HEK293 (cell line): ENCODE results near the gene RPL27.

Source experiments
- CTCF ChIA-PET: fragments of 350-600 bp; formaldehyde crosslinking; extraction: SDS; loops from one replicate; lab custom pipeline; 2021; ENCODE audit warnings: antibody characterized with exemption; lab: Yijun Ruan, JAX
- POLR2A ChIA-PET: fragments of 300-600 bp; formaldehyde crosslinking; extraction: SDS; loops from one replicate; lab custom pipeline; 2020; ENCODE audit warnings: antibody characterized with exemption, inconsistent platforms; lab: Yijun Ruan, JAX
- H3K27ac ChIP-seq: fragments of 200-500 bp; sonication (Bioruptor generic); 2 replicates; pipeline ENCODE4 v1.5.1; 2014; ENCODE audit warnings: low read depth, low read length, control low read depth, inconsistent platforms; ENCODE audit errors: extremely low read depth
- H3K36me3 ChIP-seq, 2 experiments: fragments of 200-500 bp in 1 of 2; sonication (Bioruptor generic) in 1 of 2; 1 replicate in 1 of 2; 2 replicates in 1 of 2; pipeline ENCODE4 v1.5.1; 2014 to 2017; ENCODE audit warnings: inconsistent platforms in 2 of 2, low read length in 2 of 2; ENCODE audit not compliant: control insufficient read depth in 2 of 2, insufficient read depth in 1 of 2
- H3K4me1 ChIP-seq: fragments of 200-500 bp; sonication (Bioruptor generic); 2 replicates; pipeline ENCODE4 v1.5.1; 2014; ENCODE audit warnings: mild to moderate bottlenecking, low read length, inconsistent platforms; ENCODE audit not compliant: control insufficient read depth, insufficient read depth
- H3K4me3 ChIP-seq: 2 replicates; pipeline ENCODE4 v1.5.1; 2011; ENCODE audit warnings: low read depth, mild to moderate bottlenecking, control low read depth, low read length, moderate library complexity
- H3K9me3 ChIP-seq: fragments of 200-500 bp; sonication (Bioruptor generic); 2 replicates; pipeline ENCODE4 v1.5.1; 2014; ENCODE audit warnings: low read depth, low read length, inconsistent platforms; ENCODE audit not compliant: control insufficient read depth, insufficient read depth
- GLI4 ChIP-seq: fragments of 450-650 bp; formaldehyde crosslinking; IDR thresholded peaks from 2 replicates; pipeline ENCODE4 v1.5.1; 2016; ENCODE audit warnings: missing biosample characterization, missing genetic modification characterization
- GLIS2 ChIP-seq: fragments of 450-650 bp; formaldehyde crosslinking; IDR thresholded peaks from 2 replicates; pipeline ENCODE4 v1.5.1; 2016; ENCODE audit warnings: missing biosample characterization, missing genetic modification characterization
- PATZ1 ChIP-seq: fragments of 450-650 bp; formaldehyde crosslinking; IDR thresholded peaks from 2 replicates; pipeline ENCODE4 v1.5.1; 2016; ENCODE audit warnings: missing biosample characterization, missing genetic modification characterization
- SETDB1 ChIP-seq: IDR thresholded peaks from one replicate; pipeline ENCODE4 v1.6.1; 2017; ENCODE audit warnings: mild to moderate bottlenecking, low read length, moderate library complexity, mixed read lengths; ENCODE audit not compliant: insufficient read length
- SP7 ChIP-seq: fragments of 450-650 bp; formaldehyde crosslinking; IDR thresholded peaks from 2 replicates; pipeline ENCODE4 v1.5.1; 2016; ENCODE audit warnings: missing biosample characterization, missing genetic modification characterization
- ZBTB17 ChIP-seq: fragments of 450-650 bp; formaldehyde crosslinking; IDR thresholded peaks from 2 replicates; pipeline ENCODE4 v1.5.1; 2016; ENCODE audit warnings: missing biosample characterization, missing genetic modification characterization
- ZBTB49 ChIP-seq: fragments of 450-650 bp; formaldehyde crosslinking; IDR thresholded peaks from 2 replicates; pipeline ENCODE4 v1.5.1; 2016; ENCODE audit warnings: missing biosample characterization, missing genetic modification characterization, low read depth
- ZNF10 ChIP-seq: fragments of 450-650 bp; formaldehyde crosslinking; IDR thresholded peaks from 2 replicates; pipeline ENCODE4 v1.5.1; 2017; ENCODE audit warnings: missing biosample characterization, missing genetic modification characterization
- ZNF274 ChIP-seq, 2 experiments: fragments of 200-500 bp in 1 of 2; fragments of 450-650 bp in 1 of 2; sonication (Bioruptor generic) in 1 of 2; formaldehyde crosslinking in 1 of 2; IDR thresholded peaks; 2 replicates each; pipeline versions ENCODE4 v1.5.1 to v1.6.1; 2014 to 2016; ENCODE audit warnings: borderline replicate concordance in 1 of 2, inconsistent platforms in 1 of 2, low read length in 1 of 2, missing biosample characterization in 1 of 2, missing genetic modification characterization in 1 of 2
- ZNF341 ChIP-seq: fragments of 450-650 bp; formaldehyde crosslinking; IDR thresholded peaks from 2 replicates; pipeline ENCODE4; 2016; ENCODE audit warnings: low read depth, missing biosample characterization, missing genetic modification characterization
- ZNF350 ChIP-seq: fragments of 450-650 bp; formaldehyde crosslinking; IDR thresholded peaks from 2 replicates; pipeline ENCODE4 v1.5.0; 2017; ENCODE audit warnings: missing biosample characterization, mild to moderate bottlenecking, missing genetic modification characterization
- ZNF501 ChIP-seq: fragments of 450-650 bp; formaldehyde crosslinking; IDR thresholded peaks from 2 replicates; pipeline ENCODE4 v1.5.1; 2016; ENCODE audit warnings: missing biosample characterization, missing genetic modification characterization
- ZNF560 ChIP-seq: fragments of 450-650 bp; formaldehyde crosslinking; IDR thresholded peaks from 2 replicates; pipeline ENCODE4 v1.5.1; 2017; ENCODE audit warnings: missing biosample characterization, missing genetic modification characterization, borderline replicate concordance
- ZNF654 ChIP-seq: fragments of 450-650 bp; formaldehyde crosslinking; IDR thresholded peaks from 2 replicates; pipeline ENCODE4 v1.5.1; 2016; ENCODE audit warnings: low read depth, missing biosample characterization, missing genetic modification characterization
- ZNF658 ChIP-seq: fragments of 450-650 bp; formaldehyde crosslinking; IDR thresholded peaks from 2 replicates; pipeline ENCODE4; 2016; ENCODE audit warnings: missing biosample characterization, missing genetic modification characterization
- ZNF76 ChIP-seq: fragments of 450-650 bp; formaldehyde crosslinking; IDR thresholded peaks from 2 replicates; pipeline ENCODE4; 2016; ENCODE audit warnings: low read depth, missing biosample characterization, missing genetic modification characterization, borderline replicate concordance
- ZNF768 ChIP-seq: fragments of 450-650 bp; formaldehyde crosslinking; IDR thresholded peaks from 2 replicates; pipeline ENCODE4 v1.5.1; 2018; ENCODE audit warnings: missing biosample characterization, mild to moderate bottlenecking, missing genetic modification characterization
- ZNF776 ChIP-seq: fragments of 450-650 bp; formaldehyde crosslinking; IDR thresholded peaks from 2 replicates; pipeline ENCODE4 v1.5.0; 2017; ENCODE audit warnings: missing biosample characterization, missing genetic modification characterization, borderline replicate concordance
- ZNF837 ChIP-seq: fragments of 450-650 bp; formaldehyde crosslinking; IDR thresholded peaks from 2 replicates; pipeline ENCODE4 v1.5.1; 2016; ENCODE audit warnings: missing biosample characterization, missing genetic modification characterization
- TF ChIP-seq, protein P1 (sequence below): fragments of 450-650 bp; formaldehyde crosslinking; optimal IDR thresholded peaks from 2 replicates; pipeline ENCODE3; 2016; ENCODE audit warnings: missing biosample characterization, mild to moderate bottlenecking, missing genetic modification characterization

Gene RPL27

GRCh38 chr17:43031666-43032065, 33.4 kb downstream of the RPL27 start:
- no peaks in the 10 kb centered on the region for H3K9me3 ChIP-seq
- ChIA-PET CTCF (no interaction called here), POLR2A (interaction anchor here (0.6 kb wide), 1 partner anchor 27 kb away, joined by 3 read pairs; no protein-coding TSS in a partner anchor)
- no peak for TF ChIP-seq SP7 (tag by site-specific recombination)
- no peak for TF ChIP-seq ZNF654 (tag by site-specific recombination)
- TF ChIP-seq, protein P1, sequence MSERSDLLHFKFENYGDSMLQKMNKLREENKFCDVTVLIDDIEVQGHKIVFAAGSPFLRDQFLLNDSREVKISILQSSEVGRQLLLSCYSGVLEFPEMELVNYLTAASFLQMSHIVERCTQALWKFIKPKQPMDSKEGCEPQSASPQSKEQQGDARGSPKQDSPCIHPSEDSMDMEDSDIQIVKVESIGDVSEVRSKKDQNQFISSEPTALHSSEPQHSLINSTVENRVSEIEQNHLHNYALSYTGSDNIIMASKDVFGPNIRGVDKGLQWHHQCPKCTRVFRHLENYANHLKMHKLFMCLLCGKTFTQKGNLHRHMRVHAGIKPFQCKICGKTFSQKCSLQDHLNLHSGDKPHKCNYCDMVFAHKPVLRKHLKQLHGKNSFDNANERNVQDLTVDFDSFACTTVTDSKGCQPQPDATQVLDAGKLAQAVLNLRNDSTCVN (tag by site-specific recombination): no peak
- no peak for TF ChIP-seq ZNF837 (tag by site-specific recombination)
- TF ChIP-seq ZNF776 (tag by site-specific recombination): no peak
- TF ChIP-seq ZNF501 (tag by site-specific recombination): no peak
- no peak for TF ChIP-seq ZNF658 (tag by site-specific recombination)
- no peak for TF ChIP-seq ZNF76 (tag by site-specific recombination)
- TF ChIP-seq, all 188 proteins: peak for 0
- H3K36me3 ChIP-seq: peaks cover 0 to 14% of the 10 kb centered on the region in 2 experiments; a peak in 2 of 3 replicates
- H3K4me3 ChIP-seq: no peak overlapping the region
- H3K4me1 ChIP-seq: peaks cover 2% of the 10 kb centered on the region; the same call in 1 of the 2 replicates
- H3K27ac ChIP-seq: no peak overlapping the region

DNA sequence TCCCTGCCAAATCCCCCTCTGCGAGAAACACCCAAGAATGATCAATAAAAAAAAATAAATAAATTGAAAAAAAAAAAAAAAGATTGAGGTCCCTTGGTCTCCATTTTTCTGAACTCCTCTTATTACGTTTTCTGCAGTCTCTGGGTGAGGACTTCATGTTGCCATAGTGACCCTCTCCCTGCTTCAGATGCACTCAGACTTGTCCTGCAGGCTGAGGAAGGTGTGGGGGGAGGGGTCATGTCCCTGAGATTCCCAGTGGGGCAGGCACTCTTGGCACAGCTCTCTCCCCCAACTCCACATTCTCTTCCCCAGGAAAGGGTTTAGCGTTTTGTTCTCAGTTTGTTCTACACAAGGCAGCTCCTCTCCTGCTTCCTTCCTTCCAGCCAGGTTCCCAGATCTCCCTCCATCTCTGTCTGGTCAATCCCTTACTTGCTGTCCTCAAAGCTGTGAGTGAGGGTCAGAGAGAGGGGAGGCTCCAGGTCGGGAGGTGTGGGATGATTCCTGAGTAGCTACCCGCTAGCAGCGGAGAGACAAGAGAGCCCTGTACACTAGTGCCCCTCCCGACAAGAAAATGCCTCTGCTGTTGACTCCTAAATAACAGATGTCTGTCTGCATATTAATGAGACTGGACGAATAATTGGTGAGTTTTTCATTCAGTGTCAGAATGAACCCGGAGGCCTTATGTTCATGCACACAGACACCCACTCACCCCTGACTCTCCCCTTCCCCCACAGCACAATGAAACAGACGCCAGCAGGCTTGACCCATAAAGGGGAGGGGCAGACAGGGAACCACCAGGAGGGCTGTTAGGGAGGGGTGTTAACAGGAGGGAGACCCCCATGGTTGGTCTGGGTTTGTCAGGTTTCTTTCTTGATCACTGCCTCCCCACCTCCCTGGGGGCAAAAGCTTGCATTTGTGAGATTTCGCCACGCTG, 36.0 kb downstream of the RPL27 start:
- POLR2A ChIA-PET: interaction anchor here (0.8 to 1.8 kb wide), 2 partner anchors 10 to 282 kb away, joined by 4 to 7 read pairs; no protein-coding TSS in a partner anchor
- Histone ChIP-seq H3K36me3 (peaks cover 0 to 3% of the 10 kb centered on the region in 2 experiments; a peak in 2 of 3 replicates), H3K4me3 (no peak overlapping the region), H3K4me1 (peaks cover 2% of the 10 kb centered on the region; the same call in 1 of the 2 replicates), H3K9me3 (no peaks in the 10 kb centered on the region), H3K27ac (no peak overlapping the region)
- CTCF ChIA-PET: interaction anchor here (0.5 to 1.1 kb wide), 4 partner anchors 9 to 192 kb away, joined by 3 read pairs; partner anchors contain the start of gene RPL27
- TF ChIP-seq ZBTB17 (tag by site-specific recombination) (peak; percentile 73), GLIS2 (tag by site-specific recombination) (0 out of 2 replicates have a peak, but pooled peaks have one; percentile 14), GLI4 (tag by site-specific recombination) (no peak), ZNF341 (tag by site-specific recombination) (peak; percentile 14; the same call in 1 of the 2 replicates)

DNA sequence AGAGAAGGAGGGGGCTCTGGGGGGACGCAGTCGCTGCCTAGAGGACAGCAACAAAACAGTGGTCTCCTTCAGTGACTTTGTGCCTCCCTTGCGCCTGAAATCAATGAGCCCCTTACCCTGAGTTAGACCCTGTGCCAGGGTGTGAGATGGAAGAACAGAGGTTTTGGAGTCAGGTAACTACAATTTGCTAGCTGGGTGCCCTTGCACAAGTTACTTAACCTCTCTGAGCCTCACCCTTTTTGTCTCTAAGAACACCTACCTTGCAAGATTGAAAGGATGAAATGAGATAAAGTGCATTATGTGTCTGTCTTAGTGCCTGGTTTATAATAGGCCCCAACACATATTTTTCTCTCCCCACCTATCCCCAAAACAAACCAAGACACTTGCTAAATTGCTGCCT, 36.7 kb downstream of the RPL27 start:
- ChIA-PET CTCF (interaction anchor here (1.1 kb wide), 1 partner anchor 10 kb away, joined by 3 read pairs; no protein-coding TSS in a partner anchor), POLR2A (interaction anchor here (0.9 to 1.8 kb wide), 2 partner anchors 10 to 37 kb away, joined by 3 to 7 read pairs; no protein-coding TSS in a partner anchor)
- Histone ChIP-seq H3K4me3 (no peak overlapping the region), H3K36me3 (peaks cover 0 to 3% of the 10 kb centered on the region in 2 experiments; a peak in 2 of 3 replicates), H3K4me1 (peaks cover 2% of the 10 kb centered on the region; the same call in 1 of the 2 replicates)
- TF ChIP-seq PATZ1 (tag by site-specific recombination) (peak; percentile 45), ZNF560 (tag by site-specific recombination) (no peak), ZBTB49 (tag by site-specific recombination) (no peak), SP7 (tag by site-specific recombination) (no peak), ZNF768 (tag by site-specific recombination) (0 out of 2 replicates have a peak, but pooled peaks have one; percentile 83), ZNF10 (tag by site-specific recombination) (no peak), ZNF274 (IDR thresholded peaks at IDR 0.05; ENCODE audit: low read length) (no peak), ZNF274 (tag by site-specific recombination; IDR thresholded peaks at IDR 0.05; ENCODE audit: borderline replicate concordance) (no peak), ZNF350 (tag by site-specific recombination) (no peak), SETDB1 (no peak)
- TF ChIP-seq, all 188 proteins: peak for 2
- Histone ChIP-seq H3K9me3 (no peaks in the 10 kb centered on the region), H3K27ac (no peak overlapping the region)
